HEK293 (cell line): ENCODE results near the gene PDK2.

ENCODE experiments used
- BCL6B ChIP-seq: fragments of 450-650 bp; formaldehyde crosslinking; IDR thresholded peaks from 2 replicates; pipeline ENCODE4 v1.5.1; 2017; ENCODE audit warnings: missing biosample characterization, missing genetic modification characterization
- CTCF ChIP-seq: fragments of 450-650 bp; formaldehyde crosslinking; IDR thresholded peaks from 2 replicates; pipeline ENCODE4 v1.5.1; 2016; ENCODE audit warnings: missing biosample characterization, missing genetic modification characterization
- HOXA7 ChIP-seq: sonication (generic); formaldehyde crosslinking; IDR thresholded peaks from 2 replicates; pipeline ENCODE4 v1.8.1; 2022; ENCODE audit warnings: missing genetic modification reagents, borderline replicate concordance
- MEIS1 ChIP-seq: sonication (generic); formaldehyde crosslinking; IDR thresholded peaks from 2 replicates; pipeline ENCODE4 v1.8.1; 2022; ENCODE audit warnings: missing genetic modification reagents, mild to moderate bottlenecking, borderline replicate concordance
- ZBTB1 ChIP-seq: fragments of 450-650 bp; formaldehyde crosslinking; IDR thresholded peaks from 2 replicates; pipeline ENCODE4 v1.5.1; 2016; ENCODE audit warnings: missing biosample characterization, missing genetic modification characterization
- ZBTB11 ChIP-seq: fragments of 450-650 bp; formaldehyde crosslinking; conservative IDR thresholded peaks from 2 replicates; pipeline ENCODE4 v1.5.1; 2016; ENCODE audit warnings: low read depth, missing biosample characterization, missing genetic modification characterization
- ZFP69B ChIP-seq: fragments of 450-650 bp; formaldehyde crosslinking; IDR thresholded peaks from 2 replicates; pipeline ENCODE4 v1.5.1; 2016; ENCODE audit warnings: missing biosample characterization, missing genetic modification characterization
- ZNF23 ChIP-seq: fragments of 450-650 bp; formaldehyde crosslinking; IDR thresholded peaks from 2 replicates; pipeline ENCODE4 v1.5.1; 2016; ENCODE audit warnings: missing biosample characterization, missing genetic modification characterization, borderline replicate concordance
- ZNF274 ChIP-seq, 2 experiments: fragments of 200-500 bp in 1 of 2; fragments of 450-650 bp in 1 of 2; sonication (Bioruptor generic) in 1 of 2; formaldehyde crosslinking in 1 of 2; IDR thresholded peaks; 2 replicates each; pipeline versions ENCODE4 v1.5.1 to v1.6.1; 2014 to 2016; ENCODE audit warnings: borderline replicate concordance in 1 of 2, inconsistent platforms in 1 of 2, low read length in 1 of 2, missing biosample characterization in 1 of 2, missing genetic modification characterization in 1 of 2
- ZNF513 ChIP-seq: fragments of 450-650 bp; IDR thresholded peaks from 2 replicates; pipeline ENCODE4 v1.5.1; 2018; ENCODE audit warnings: missing biosample characterization, missing genetic modification characterization
- ZNF558 ChIP-seq: fragments of 450-650 bp; formaldehyde crosslinking; IDR thresholded peaks from 2 replicates; pipeline ENCODE4 v1.5.1; 2016; ENCODE audit warnings: missing biosample characterization, missing genetic modification characterization
- ZNF768 ChIP-seq: fragments of 450-650 bp; formaldehyde crosslinking; IDR thresholded peaks from 2 replicates; pipeline ENCODE4 v1.5.1; 2018; ENCODE audit warnings: missing biosample characterization, mild to moderate bottlenecking, missing genetic modification characterization
- ZNF830 ChIP-seq: fragments of 450-650 bp; IDR thresholded peaks from 2 replicates; pipeline ENCODE4 v1.5.0; 2018; ENCODE audit warnings: missing biosample characterization, missing genetic modification characterization, low read depth, mild to moderate bottlenecking, moderate library complexity

- TF ChIP-seq MEIS1 (CRISPR knock-in tag): no peak
- no peak for TF ChIP-seq ZNF513 (tag by site-specific recombination)
- no peak for TF ChIP-seq HOXA7
- TF ChIP-seq ZNF23 (tag by site-specific recombination): no peak
- TF ChIP-seq CTCF (tag by site-specific recombination): peak; percentile 67
- TF ChIP-seq ZFP69B (tag by site-specific recombination): no peak
- no peak for TF ChIP-seq ZNF830 (tag by site-specific recombination)
- TF ChIP-seq ZNF274 (IDR thresholded peaks at IDR 0.05; ENCODE audit: low read length): no peak
- TF ChIP-seq ZNF274 (tag by site-specific recombination; IDR thresholded peaks at IDR 0.05; ENCODE audit: borderline replicate concordance): no peak
- TF ChIP-seq ZNF768 (tag by site-specific recombination): no peak
- peak; percentile 97 for TF ChIP-seq ZBTB11 (tag by site-specific recombination)
- no peak for TF ChIP-seq BCL6B (tag by site-specific recombination)
- TF ChIP-seq ZNF558 (tag by site-specific recombination): no peak
- TF ChIP-seq ZBTB1 (tag by site-specific recombination): no peak
Measured at GRCh38 chr17:50151041-50151936, 56.1 kb downstream of the PDK2 start.
